ENCODE data around the gene NLRP3.
"Not testable (repeated sequence)": the region's sequence is repeated elsewhere in the genome, so short reads cannot be mapped to it uniquely, and the experiment has no call there.

DNA sequence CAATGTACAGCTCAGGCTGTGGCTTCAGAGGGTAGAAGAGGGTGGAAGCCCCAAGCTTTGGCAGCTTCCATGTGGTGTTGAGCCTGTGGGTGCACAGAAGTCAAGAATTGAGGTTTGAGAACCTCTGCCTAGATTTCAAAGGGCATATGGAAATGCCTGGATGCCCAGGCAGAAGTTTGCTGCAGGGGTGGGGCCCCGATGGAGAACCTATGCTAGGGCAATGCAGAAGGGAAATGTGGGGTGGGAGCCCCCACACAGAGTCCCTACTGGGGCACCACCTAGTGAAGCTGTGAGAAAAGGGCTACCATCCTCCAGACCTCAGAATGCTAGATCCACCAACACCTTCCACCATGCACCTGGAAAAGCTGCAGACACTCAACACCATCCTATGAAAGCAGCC lies 49.6 kb upstream of the NLRP3 start:
- TF ChIP-seq CTCF (IDR thresholded peaks at IDR 0.05; ENCODE audit: insufficient read depth, low read depth, low read length); EZH2 (IDR thresholded peaks at IDR 0.05; ENCODE audit: insufficient read depth, low read length): not testable (repeated sequence)
